SK-N-SH (cell line): ENCODE data around the gene TTC7B. TPM values are rescaled to one million over a fixed set of nuclear protein-coding genes. Genes with fewer than 3 reads are reported as not detected.

Experiments
- CTCF ChIA-PET: fragments of 300-600, 350-600 bp; formaldehyde crosslinking; extraction: SDS; loops from one replicate; lab custom pipeline; 2021; lab: Yijun Ruan, JAX
- POLR2A ChIA-PET: fragments of 350-600 bp; sonication (Branson Sonifier 250); formaldehyde crosslinking; extraction: SDS; loops from one replicate; lab custom pipeline; 2020; ENCODE audit warnings: antibody characterized with exemption, inconsistent platforms; lab: Yijun Ruan, JAX
- DNase-seq: peaks from one replicate; pipeline ENCODE4 v3.0.0; 2012
- H2AFZ ChIP-seq: fragments of 200-600 bp; sonication (generic); 2 replicates; pipeline ENCODE4 v1.8.1; 2016; ENCODE audit warnings: antibody characterized with exemption, mild to moderate bottlenecking, low read depth
- H3F3A ChIP-seq: fragments of 200-600 bp; sonication (generic); replicated peaks from 2 replicates; pipeline ENCODE3; 2016; ENCODE audit warnings: antibody characterized with exemption, mild to moderate bottlenecking; ENCODE audit not compliant: insufficient read depth
- H3K27ac ChIP-seq, 2 experiments: fragments of 200-500 bp in 1 of 2; fragments of 200-600 bp in 1 of 2; sonication (Bioruptor generic) in 1 of 2; sonication (generic), shearing (Covaris generic) in 1 of 2; 2 replicates each; pipeline versions ENCODE4 v1.5.1 to v1.6.1; 2014 to 2016; ENCODE audit warnings: low read depth in 2 of 2, inconsistent platforms in 1 of 2, low read length in 1 of 2, mild to moderate bottlenecking in 1 of 2, mixed read lengths in 1 of 2
- H3K27me3 ChIP-seq: fragments of 200-600 bp; sonication (generic), shearing (Covaris generic); 2 replicates; pipeline ENCODE4 v1.6.1; 2016; ENCODE audit warnings: mixed run types; ENCODE audit not compliant: insufficient read depth
- H3K36me3 ChIP-seq, 2 experiments: fragments of 200-500 bp in 1 of 2; fragments of 200-600 bp in 1 of 2; sonication (Bioruptor generic) in 1 of 2; sonication (generic) in 1 of 2; replicated peaks in 1 of 2; 2 replicates each; pipeline versions ENCODE3 to v1.5.1; 2014 to 2016; ENCODE audit warnings: low read length in 1 of 2, mild to moderate bottlenecking in 1 of 2; ENCODE audit not compliant: insufficient read depth in 2 of 2, control insufficient read depth in 1 of 2
- H3K4me1 ChIP-seq, 2 experiments: fragments of 200-500 bp in 1 of 2; fragments of 200-600 bp in 1 of 2; sonication (Bioruptor generic) in 1 of 2; sonication (generic), shearing (Covaris generic) in 1 of 2; 2 replicates each; pipeline versions ENCODE4 v1.5.1 to v1.6.1; 2014 to 2016; ENCODE audit warnings: low read depth in 1 of 2, low read length in 1 of 2, mixed run types in 1 of 2; ENCODE audit not compliant: insufficient read depth in 2 of 2, control insufficient read depth in 1 of 2
- H3K4me2 ChIP-seq: fragments of 200-600 bp; sonication (generic), shearing (Covaris generic); 2 replicates; pipeline ENCODE4 v1.6.1; 2017; ENCODE audit warnings: mixed run types
- H3K4me3 ChIP-seq, 2 experiments: fragments of 200-500 bp in 1 of 2; fragments of 200-600 bp in 1 of 2; sonication (Bioruptor generic) in 1 of 2; sonication (generic), shearing (Covaris generic) in 1 of 2; 2 replicates each; pipeline versions ENCODE4 v1.5.1 to v1.8.1; 2014 to 2016; ENCODE audit warnings: low read depth in 2 of 2, inconsistent platforms in 1 of 2, low read length in 1 of 2, mild to moderate bottlenecking in 1 of 2, mixed read lengths in 1 of 2, moderate library complexity in 1 of 2
- H3K79me2 ChIP-seq: fragments of 200-600 bp; sonication (generic); 2 replicates; pipeline ENCODE4 v1.8.1; 2017; ENCODE audit warnings: mild to moderate bottlenecking; ENCODE audit not compliant: insufficient read depth
- H3K9ac ChIP-seq: fragments of 200-600 bp; sonication (generic); 2 replicates; pipeline ENCODE4 v1.6.1; 2017; ENCODE audit warnings: mixed run types
- H3K9me2 ChIP-seq: fragments of 200-600 bp; sonication (generic); 2 replicates; pipeline ENCODE4 v1.6.1; 2017; ENCODE audit warnings: mixed run types
- H3K9me3 ChIP-seq: fragments of 200-600 bp; sonication (generic); 2 replicates; pipeline ENCODE4 v1.6.1; 2017; ENCODE audit warnings: mixed run types, mild to moderate bottlenecking, moderate library complexity
- H4K20me1 ChIP-seq: fragments of 200-600 bp; sonication (generic); 2 replicates; pipeline ENCODE4 v1.6.1; 2017; ENCODE audit warnings: mild to moderate bottlenecking, mixed run types; ENCODE audit not compliant: insufficient read depth
- CHD2 ChIP-seq: fragments of 150-350 bp; IDR thresholded peaks from 2 replicates; pipeline ENCODE4 v1.6.1; 2018; ENCODE audit warnings: low read length; ENCODE audit not compliant: partially characterized antibody
- CTCF ChIP-seq: fragments of 200-600 bp; sonication (generic); IDR thresholded peaks from 2 replicates; pipeline ENCODE4 v1.6.1; 2017; ENCODE audit warnings: antibody characterized with exemption, mild to moderate bottlenecking, moderate library complexity
- ELF1 ChIP-seq: IDR thresholded peaks from 2 replicates; pipeline ENCODE4 v1.4.0; 2012
- EZH2phosphoT487 ChIP-seq: fragments of 200-600 bp; sonication (generic); IDR thresholded peaks from 2 replicates; pipeline ENCODE4 v1.6.1; 2017; ENCODE audit warnings: low read depth, mixed run types, mild to moderate bottlenecking, antibody characterized with exemption, moderate library complexity, borderline replicate concordance
- FOXJ3 ChIP-seq: sonication (generic); formaldehyde crosslinking; IDR thresholded peaks from 2 replicates; pipeline ENCODE4 v1.5.1; 2020; ENCODE audit warnings: mild to moderate bottlenecking, missing genetic modification reagents
- FOXM1 ChIP-seq: IDR thresholded peaks from 2 replicates; pipeline ENCODE4 v1.4.0; 2012; ENCODE audit warnings: low read depth, mild to moderate bottlenecking
- GATA2 ChIP-seq: sonication (generic); formaldehyde crosslinking; IDR thresholded peaks from 2 replicates; pipeline ENCODE4 v1.5.0; 2020; ENCODE audit warnings: mild to moderate bottlenecking, missing genetic modification reagents
- IRF3 ChIP-seq: fragments of 150-350 bp; IDR thresholded peaks from 2 replicates; pipeline ENCODE4 v1.6.1; 2016; ENCODE audit warnings: mild to moderate bottlenecking, low read depth, low read length
- JUND ChIP-seq: IDR thresholded peaks from 2 replicates; pipeline ENCODE4 v1.4.0; 2012
- MXI1 ChIP-seq: IDR thresholded peaks from 2 replicates; pipeline ENCODE4 v1.6.1; 2012; ENCODE audit warnings: mild to moderate bottlenecking, low read depth, low read length, improper control_type of control experiment
- NFIC ChIP-seq: IDR thresholded peaks from 2 replicates; pipeline ENCODE4 v1.4.0; 2012; ENCODE audit warnings: borderline replicate concordance
- NRF1 ChIP-seq: IDR thresholded peaks from 2 replicates; pipeline ENCODE4 v1.6.1; 2012; ENCODE audit warnings: low read depth, mild to moderate bottlenecking, low read length
- PBX3 ChIP-seq: IDR thresholded peaks from 2 replicates; pipeline ENCODE4; 2012
- RAD21 ChIP-seq: IDR thresholded peaks from 2 replicates; pipeline ENCODE4 v1.6.1; 2012; ENCODE audit warnings: mild to moderate bottlenecking, low read length
- RCOR1 ChIP-seq: fragments of 150-350 bp; IDR thresholded peaks from 2 replicates; pipeline ENCODE4 v1.6.1; 2017; ENCODE audit warnings: antibody characterized with exemption, low read length
- REST ChIP-seq: IDR thresholded peaks from 2 replicates; pipeline ENCODE4 v1.6.1; 2012; ENCODE audit warnings: mild to moderate bottlenecking, low read depth, low read length, moderate library complexity
- RFX5 ChIP-seq: IDR thresholded peaks from 2 replicates; pipeline ENCODE4 v1.6.1; 2012; ENCODE audit warnings: mild to moderate bottlenecking, improper control_type of control experiment, low read length
- RXRA ChIP-seq: IDR thresholded peaks from 2 replicates; pipeline ENCODE4 v1.4.0; 2012; ENCODE audit warnings: low read depth, mild to moderate bottlenecking, borderline replicate concordance
- SIN3A ChIP-seq: IDR thresholded peaks from 2 replicates; pipeline ENCODE4 v1.6.1; 2012; ENCODE audit warnings: low read depth, mild to moderate bottlenecking, low read length, moderate library complexity, borderline replicate concordance
- TEAD4 ChIP-seq: IDR thresholded peaks from 2 replicates; pipeline ENCODE4 v1.4.0; 2012; ENCODE audit warnings: mild to moderate bottlenecking, borderline replicate concordance; ENCODE audit not compliant: insufficient read depth
- YY1 ChIP-seq: IDR thresholded peaks from 2 replicates; pipeline ENCODE4 v1.4.0; 2012; ENCODE audit warnings: low read depth, mild to moderate bottlenecking
- ZBTB33 ChIP-seq: IDR thresholded peaks from 2 replicates; pipeline ENCODE4 v1.4.0; 2012; ENCODE audit warnings: low read depth, borderline replicate concordance
- WGBS: methylation state at CpG from one replicate; pipeline ENCODE4 v1.1.6; 2017; ENCODE audit warnings: low lambda C conversion rate; 5-methylcytosine and 5-hydroxymethylcytosine counted together
- polyA plus RNA-seq, 3 experiments: library from polyadenylated mRNA; depleted of rRNA; stranded (reverse); fragments of >200 nt; gene quantifications; 2 replicates each; pipeline ENCODE4 v1.2.3, GENCODE V29; 2012

Gene TTC7B
- polyA plus RNA-seq, 1 of the 3 experiments (the other 2 are of a cell fraction) = 43.1 TPM

- TF ChIP-seq REST (no peak), EZH2phosphoT487 (no peak), SIN3A (no peak), JUND (no peak), YY1 (no peak), ZBTB33 (no peak), RXRA (no peak), MXI1 (no peak), RCOR1 (no peak), RFX5 (no peak)
- TF ChIP-seq, all 33 proteins: peak for 0
Observed at GRCh38 chr14:90602088-90602687, 214.0 kb downstream of the TTC7B start (continued).

GRCh38 chr14:90601563-90601962 lies 214.7 kb downstream of the TTC7B start:
- no peaks in the 10 kb centered on the region for H4K20me1 ChIP-seq
- H3K4me1 ChIP-seq = peaks cover 11 to 18% of the 10 kb centered on the region in 2 experiments; a peak in 3 of 4 replicates
- H3K9me2 ChIP-seq = no peaks in the 10 kb centered on the region
- 96% methylated on average over 9 of the region's 9 CpGs for WGBS
- no peak for DNase-seq
- H3K27me3 ChIP-seq = no peaks in the 10 kb centered on the region
- ChIA-PET CTCF (interaction anchor here (1.1 to 1.4 kb wide), 3 partner anchors 10 to 202 kb away, joined by 3 to 9 read pairs (median 4); no protein-coding TSS in a partner anchor), POLR2A (no interaction called here)
- no peak overlapping the region for H3K4me3 ChIP-seq
- H3K79me2 ChIP-seq = no peaks in the 10 kb centered on the region
- H3K36me3 ChIP-seq = no peaks in the 10 kb centered on the region
- H2AFZ ChIP-seq = no peak overlapping the region
- H3K27ac ChIP-seq = no peak overlapping the region
- no peaks in the 10 kb centered on the region for H3K9me3 ChIP-seq
- H3K9ac ChIP-seq = no peak overlapping the region
- no peaks in the 10 kb centered on the region for H3F3A ChIP-seq
- H3K4me2 ChIP-seq = no peak overlapping the region
- TF ChIP-seq ELF1 = no peak
- no peak for TF ChIP-seq GATA2 (CRISPR knock-in tag)
- no peak for TF ChIP-seq RCOR1
- no peak for TF ChIP-seq NRF1
- no peak for TF ChIP-seq FOXJ3 (CRISPR knock-in tag)
- TF ChIP-seq NFIC = no peak
- no peak for TF ChIP-seq TEAD4
- no peak for TF ChIP-seq RAD21
- TF ChIP-seq IRF3 = no peak
- TF ChIP-seq MXI1 = no peak
- no peak for TF ChIP-seq CHD2
- TF ChIP-seq PBX3 = no peak
- TF ChIP-seq EZH2phosphoT487 = no peak
- TF ChIP-seq CTCF = no peak
- TF ChIP-seq SIN3A = no peak
- TF ChIP-seq FOXM1 = no peak
